IgD-negative memory B cell (primary cell): ENCODE results near the gene SWT1. TPM values are rescaled to one million over a fixed set of nuclear protein-coding genes. Genes with fewer than 3 reads are reported as not detected.

Experiments used
- H3K27ac Mint-ChIP-seq, 3 donors: one replicate each; pipeline ENCODE4 v1.8.0; 2020 to 2022; ENCODE audit warnings: mild to moderate bottlenecking in 3 of 3, mixed read lengths in 3 of 3, moderate library complexity in 1 of 3
- H3K27me3 Mint-ChIP-seq: one replicate; pipeline ENCODE4 v1.8.0; 2021; ENCODE audit warnings: mixed read lengths
- H3K36me3 Mint-ChIP-seq: one replicate; pipeline ENCODE4 v1.8.0; 2020; ENCODE audit warnings: mild to moderate bottlenecking, mixed read lengths
- H3K4me1 Mint-ChIP-seq, 3 donors: one replicate each; pipeline ENCODE4 v1.8.0; 2020 to 2022; ENCODE audit warnings: mixed read lengths in 3 of 3, mild to moderate bottlenecking in 1 of 3
- H3K4me3 Mint-ChIP-seq, 4 donors: one replicate each; pipeline ENCODE4 v1.8.0; 2020 to 2022; ENCODE audit warnings: mild to moderate bottlenecking in 4 of 4, mixed read lengths in 4 of 4, moderate library complexity in 3 of 4
- H3K9me3 Mint-ChIP-seq, 3 donors: one replicate each; pipeline ENCODE4 v1.8.0; 2020 to 2021; ENCODE audit warnings: mixed read lengths in 3 of 3, mild to moderate bottlenecking in 1 of 3
- polyA plus RNA-seq: library from polyadenylated mRNA; unstranded; fragments of 300-500 nt; fragmentation: Illumina TruSeq; gene quantifications from one replicate; pipeline ENCODE4 v1.2.3, GENCODE V29; 2021

Gene SWT1
- polyA plus RNA-seq, 1 donor from 2014 or later = 2.5 TPM

DNA sequence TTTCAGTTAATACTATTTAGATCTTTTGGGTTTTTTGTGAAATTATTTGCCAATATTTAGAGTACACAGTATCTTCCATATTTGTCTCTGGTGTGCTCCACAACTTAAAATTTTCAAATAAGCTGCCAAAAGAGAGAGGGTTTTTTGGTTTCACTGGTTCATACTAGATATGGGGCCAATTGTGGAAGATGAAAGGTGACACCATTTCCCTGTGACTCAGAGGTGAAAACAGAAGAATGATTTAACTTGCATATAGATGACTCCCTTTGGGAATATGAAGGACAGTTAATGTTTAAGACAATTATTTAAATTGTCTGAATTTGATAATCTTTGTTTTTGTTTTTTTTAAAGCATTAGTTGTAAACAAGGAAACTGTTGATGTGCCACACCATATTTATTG lies 122.6 kb downstream of the SWT1 start:
- Mint-ChIP-seq H3K27me3 (no peaks in the 10 kb centered on the region), H3K36me3 (peaks cover 9% of the 10 kb centered on the region), H3K4me1 (peaks cover 0 to 7% (median 5%) of the 10 kb centered on the region in 3 donors), H3K27ac (no peak overlapping the region), H3K9me3 (no peaks in the 10 kb centered on the region), H3K4me3 (no peak overlapping the region)

GRCh38 chr1:185280589-185280988 lies 123.6 kb downstream of the SWT1 start:
- no peaks in the 10 kb centered on the region for H3K27me3 Mint-ChIP-seq
- H3K27ac Mint-ChIP-seq = no peak overlapping the region
- no peaks in the 10 kb centered on the region for H3K9me3 Mint-ChIP-seq
- H3K4me3 Mint-ChIP-seq = no peak overlapping the region
- H3K4me1 Mint-ChIP-seq = peaks cover 0 to 7% (median 5%) of the 10 kb centered on the region in 3 donors
- H3K36me3 Mint-ChIP-seq = peaks cover 11% of the 10 kb centered on the region

DNA sequence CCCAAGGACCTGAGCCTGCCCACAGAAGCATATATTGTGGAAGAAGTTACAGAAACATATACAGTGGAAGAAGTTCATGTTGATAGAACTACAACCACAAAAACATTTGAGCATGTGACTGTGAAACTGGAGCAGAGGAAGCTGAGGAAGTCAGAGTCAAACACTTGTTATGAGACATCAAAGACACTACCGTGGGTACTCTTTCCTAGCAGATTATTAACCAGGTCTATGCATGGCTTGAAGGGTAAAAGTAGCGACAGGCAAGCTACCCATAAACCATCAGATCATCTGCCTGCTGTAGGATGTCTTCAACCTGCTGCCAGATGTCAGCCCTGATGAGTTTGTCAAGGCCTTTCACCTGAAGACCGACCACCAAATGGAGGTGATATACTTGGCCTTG lies 124.3 kb downstream of the SWT1 start:
- peaks cover 0 to 7% (median 5%) of the 10 kb centered on the region in 3 donors for H3K4me1 Mint-ChIP-seq
- H3K36me3 Mint-ChIP-seq = peaks cover 11% of the 10 kb centered on the region
- H3K27me3 Mint-ChIP-seq = no peaks in the 10 kb centered on the region
- no peak overlapping the region for H3K4me3 Mint-ChIP-seq
- H3K9me3 Mint-ChIP-seq = no peaks in the 10 kb centered on the region
- peak overlapping the region in 1 of 3 donors; percentile 42 for H3K27ac Mint-ChIP-seq

DNA sequence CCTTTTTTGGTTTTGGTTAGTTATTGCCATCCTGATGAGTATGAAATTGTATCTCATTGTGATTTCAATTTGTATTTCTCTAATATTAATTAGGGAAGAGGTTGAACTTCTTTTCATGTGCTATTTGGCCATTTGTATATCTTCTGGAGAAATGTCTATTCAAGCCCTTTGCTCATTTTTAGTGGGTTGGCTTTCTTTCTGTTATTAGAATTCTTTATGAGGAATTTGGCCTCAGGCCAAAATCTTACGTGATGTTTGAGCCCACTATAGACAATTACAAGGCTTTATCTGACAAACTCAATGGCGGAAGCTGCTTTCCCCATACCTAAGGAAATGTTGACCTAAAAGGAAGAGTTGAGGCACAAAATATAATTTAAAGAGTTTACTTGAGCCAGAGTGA lies 127.1 kb downstream of the SWT1 start:
- Mint-ChIP-seq H3K36me3 (peaks cover 7% of the 10 kb centered on the region), H3K9me3 (no peaks in the 10 kb centered on the region), H3K27me3 (no peaks in the 10 kb centered on the region), H3K4me1 (peaks cover 0 to 7% (median 5%) of the 10 kb centered on the region in 3 donors), H3K27ac (no peak overlapping the region), H3K4me3 (no peak overlapping the region)

DNA sequence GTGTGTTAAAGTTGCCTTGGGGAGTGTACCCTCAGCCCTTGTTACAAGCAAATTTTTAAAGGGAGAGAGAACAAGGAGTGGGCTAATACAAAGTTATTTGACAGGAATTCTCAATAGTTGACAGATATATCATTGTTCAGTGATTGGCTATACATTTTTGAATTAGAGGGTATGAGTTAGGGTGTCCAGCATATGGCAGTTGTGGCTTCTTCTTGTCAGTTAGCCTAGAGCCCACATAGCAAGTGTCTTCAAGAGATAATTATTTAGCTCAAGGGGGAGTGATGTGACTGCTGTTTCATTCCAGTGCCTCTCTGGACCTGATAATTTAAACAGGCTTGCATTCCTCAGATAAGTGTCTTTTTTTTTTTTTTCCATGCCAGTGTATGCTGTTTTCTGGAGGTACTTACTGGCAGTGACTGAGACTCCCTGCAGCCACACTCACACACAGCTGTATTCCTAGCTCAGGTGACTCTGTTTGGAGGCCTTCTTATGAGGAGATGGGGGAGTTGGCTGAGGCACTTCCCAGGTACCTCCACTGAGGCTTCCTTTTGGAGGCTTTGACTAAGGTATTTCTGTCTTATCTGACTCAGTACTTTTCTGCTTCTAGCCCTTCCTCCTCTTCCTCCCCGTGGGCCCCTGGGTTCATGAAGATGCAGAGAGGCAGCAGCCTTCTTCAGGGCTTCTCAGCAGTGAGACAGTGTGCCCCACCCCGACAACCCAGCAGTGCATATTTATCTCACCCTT lies 127.7 kb downstream of the SWT1 start:
- Mint-ChIP-seq H3K27me3 (no peaks in the 10 kb centered on the region), H3K27ac (no peak overlapping the region), H3K4me3 (no peak overlapping the region), H3K36me3 (peaks cover 6% of the 10 kb centered on the region), H3K4me1 (peaks cover 0 to 10% (median 7%) of the 10 kb centered on the region in 3 donors), H3K9me3 (peaks cover 0 to 4% (median 0%) of the 10 kb centered on the region in 3 donors)

GRCh38 chr1:185287451-185287850 lies 130.5 kb downstream of the SWT1 start:
- H3K27ac Mint-ChIP-seq = no peak overlapping the region
- H3K9me3 Mint-ChIP-seq = peaks cover 0 to 4% (median 0%) of the 10 kb centered on the region in 3 donors
- no peak overlapping the region for H3K4me3 Mint-ChIP-seq
- H3K36me3 Mint-ChIP-seq = peaks cover 6% of the 10 kb centered on the region
- no peaks in the 10 kb centered on the region for H3K27me3 Mint-ChIP-seq
- H3K4me1 Mint-ChIP-seq = peaks cover 13 to 22% (median 14%) of the 10 kb centered on the region in 3 donors

DNA sequence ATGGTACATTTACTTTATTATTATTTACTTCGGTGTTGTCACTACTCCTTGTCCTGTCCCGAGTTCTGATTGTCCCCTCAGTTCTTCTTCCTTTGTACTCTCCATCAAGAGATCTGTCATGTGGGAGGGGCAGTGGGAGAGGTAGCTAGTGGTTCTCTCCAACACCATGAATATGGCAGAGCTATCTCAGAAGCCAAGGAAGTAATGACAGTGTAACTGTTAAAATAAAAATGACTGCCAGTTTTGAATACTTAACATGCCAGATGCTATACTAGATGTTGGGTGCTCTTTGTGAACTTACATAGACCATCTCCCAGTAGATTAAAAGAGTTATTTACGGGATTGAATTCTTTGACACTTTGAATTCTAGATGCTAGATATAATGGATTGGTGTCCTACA lies 131.5 kb downstream of the SWT1 start:
- no peak overlapping the region for H3K27ac Mint-ChIP-seq
- H3K4me3 Mint-ChIP-seq = no peak overlapping the region
- peaks cover 14 to 27% (median 17%) of the 10 kb centered on the region in 3 donors for H3K4me1 Mint-ChIP-seq
- H3K9me3 Mint-ChIP-seq = peaks cover 0 to 4% (median 0%) of the 10 kb centered on the region in 3 donors
- H3K36me3 Mint-ChIP-seq = peaks cover 6% of the 10 kb centered on the region
- H3K27me3 Mint-ChIP-seq = no peaks in the 10 kb centered on the region

GRCh38 chr1:185289880-185290279 lies 132.9 kb downstream of the SWT1 start:
- peaks cover 0 to 4% (median 0%) of the 10 kb centered on the region in 3 donors for H3K9me3 Mint-ChIP-seq
- no peak overlapping the region for H3K27ac Mint-ChIP-seq
- H3K27me3 Mint-ChIP-seq = no peaks in the 10 kb centered on the region
- H3K36me3 Mint-ChIP-seq = peaks cover 6% of the 10 kb centered on the region
- peaks cover 14 to 31% (median 19%) of the 10 kb centered on the region in 3 donors for H3K4me1 Mint-ChIP-seq
- no peak overlapping the region for H3K4me3 Mint-ChIP-seq

- H3K27ac Mint-ChIP-seq = peak overlapping the region in 1 of 3 donors; percentile 65
- no peaks in the 10 kb centered on the region for H3K27me3 Mint-ChIP-seq
- H3K9me3 Mint-ChIP-seq = peaks cover 0 to 4% (median 0%) of the 10 kb centered on the region in 3 donors
- no peak overlapping the region for H3K4me3 Mint-ChIP-seq
- peaks cover 4% of the 10 kb centered on the region for H3K36me3 Mint-ChIP-seq
- peaks cover 14 to 31% (median 19%) of the 10 kb centered on the region in 3 donors for H3K4me1 Mint-ChIP-seq
Measured at GRCh38 chr1:185291159-185291558, 134.2 kb downstream of the SWT1 start.

DNA sequence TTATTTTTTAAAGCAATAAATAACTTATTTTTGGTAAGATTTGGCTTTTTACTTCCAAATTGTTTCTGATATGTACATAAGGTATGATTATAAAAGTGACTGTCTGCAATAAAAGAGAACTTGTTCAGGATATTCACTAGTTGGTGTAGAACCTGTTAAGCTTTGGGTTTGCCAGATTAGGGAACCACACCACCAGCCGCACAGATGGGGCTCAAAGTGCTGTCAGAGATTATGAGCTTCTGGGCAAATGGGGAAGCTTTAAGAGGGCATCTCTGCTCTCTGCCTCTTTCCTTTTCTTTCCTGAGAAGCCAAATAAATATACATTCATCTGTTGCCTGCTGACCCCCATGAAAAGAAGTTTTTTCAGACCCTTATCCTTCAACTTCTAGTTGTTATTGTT lies 134.7 kb downstream of the SWT1 start:
- peaks cover 14 to 31% (median 19%) of the 10 kb centered on the region in 3 donors for H3K4me1 Mint-ChIP-seq
- H3K27ac Mint-ChIP-seq = peak overlapping the region in 2 of 3 donors; percentile 39 to 87
- peak overlapping the region in 1 of 4 donors; percentile 27 for H3K4me3 Mint-ChIP-seq
- H3K27me3 Mint-ChIP-seq = no peaks in the 10 kb centered on the region
- peaks cover 4% of the 10 kb centered on the region for H3K36me3 Mint-ChIP-seq
- peaks cover 0 to 4% (median 0%) of the 10 kb centered on the region in 3 donors for H3K9me3 Mint-ChIP-seq

DNA sequence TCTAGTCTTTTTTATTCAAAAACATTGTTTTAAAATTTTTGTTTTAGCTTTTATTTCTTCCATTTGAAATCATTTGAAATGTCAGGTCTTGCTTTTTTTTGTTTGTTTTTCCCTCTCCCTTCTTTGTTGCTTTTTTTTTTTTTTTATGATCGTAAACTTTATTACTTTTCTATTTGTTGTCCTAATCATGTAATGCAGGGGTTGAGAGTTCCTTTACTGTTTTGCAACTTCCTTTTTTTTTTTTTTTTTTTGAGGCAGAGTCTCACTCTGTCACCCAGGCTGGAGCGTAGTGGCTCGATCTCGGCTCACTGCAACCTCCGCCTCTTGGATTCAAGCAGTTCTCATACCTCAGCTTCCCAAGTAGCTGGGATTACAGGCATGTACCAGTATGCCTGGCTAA lies 135.3 kb downstream of the SWT1 start:
- H3K4me3 Mint-ChIP-seq = peak overlapping the region in 2 of 4 donors; percentile 28 to 72
- peaks cover 0 to 4% (median 0%) of the 10 kb centered on the region in 3 donors for H3K9me3 Mint-ChIP-seq
- peaks cover 4% of the 10 kb centered on the region for H3K36me3 Mint-ChIP-seq
- no peaks in the 10 kb centered on the region for H3K27me3 Mint-ChIP-seq
- H3K4me1 Mint-ChIP-seq = peaks cover 14 to 31% (median 19%) of the 10 kb centered on the region in 3 donors
- H3K27ac Mint-ChIP-seq = peak overlapping the region in 1 of 3 donors; percentile 87

DNA sequence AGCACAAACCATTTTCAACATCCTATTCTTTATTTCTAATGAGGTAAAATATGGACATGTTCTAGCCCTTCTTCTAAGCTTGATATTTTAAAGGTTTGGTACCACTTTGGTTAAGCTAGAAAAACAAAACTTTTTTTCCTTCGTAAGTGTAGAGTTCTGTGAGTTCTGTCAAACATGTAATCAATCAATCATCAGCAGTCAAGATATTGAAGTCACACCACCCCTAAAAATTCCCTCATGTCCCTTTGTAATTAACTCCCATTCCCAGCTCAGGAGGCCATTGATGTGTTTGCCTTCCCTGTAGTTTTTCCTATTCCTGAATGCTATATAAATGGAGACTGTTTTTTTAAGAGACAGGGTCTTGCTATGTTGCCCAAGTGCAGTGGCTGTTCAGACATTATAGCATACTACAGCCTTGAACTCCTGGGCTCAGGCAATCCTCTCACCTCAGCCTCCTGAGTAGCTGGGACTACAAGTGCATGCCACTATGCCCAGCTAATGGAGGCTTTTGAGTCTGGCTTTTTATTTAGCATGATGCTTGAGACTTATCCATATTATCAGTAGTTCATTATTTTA lies 137.1 kb downstream of the SWT1 start:
- Mint-ChIP-seq H3K27ac (peak overlapping the region in 1 of 3 donors; percentile 78), H3K36me3 (peaks cover 2% of the 10 kb centered on the region), H3K27me3 (no peaks in the 10 kb centered on the region), H3K9me3 (peaks cover 0 to 4% (median 0%) of the 10 kb centered on the region in 3 donors), H3K4me1 (peaks cover 14 to 31% (median 19%) of the 10 kb centered on the region in 3 donors), H3K4me3 (no peak overlapping the region)

DNA sequence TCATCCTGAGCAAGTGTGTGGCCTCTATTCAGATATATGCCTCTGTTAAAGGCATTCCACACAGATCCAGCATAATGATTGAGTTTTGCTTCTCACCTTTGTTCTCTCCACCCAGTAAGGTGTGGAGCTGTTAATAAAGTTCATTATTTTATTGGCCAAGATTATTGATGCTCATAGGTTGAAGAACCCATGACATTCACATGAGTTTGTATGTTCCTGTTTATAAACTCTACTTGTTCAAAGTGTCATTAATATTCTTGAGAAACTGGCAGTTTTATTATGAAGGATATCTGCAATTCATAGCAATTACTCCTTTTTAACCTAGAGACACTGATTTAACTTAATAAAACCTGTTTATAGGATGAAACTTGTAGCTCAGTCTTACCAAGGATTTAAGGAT lies 138.1 kb downstream of the SWT1 start:
- H3K4me1 Mint-ChIP-seq = peaks cover 14 to 24% (median 19%) of the 10 kb centered on the region in 3 donors
- no peak overlapping the region for H3K27ac Mint-ChIP-seq
- H3K9me3 Mint-ChIP-seq = no peaks in the 10 kb centered on the region
- H3K27me3 Mint-ChIP-seq = no peaks in the 10 kb centered on the region
- H3K36me3 Mint-ChIP-seq = peaks cover 2% of the 10 kb centered on the region
- no peak overlapping the region for H3K4me3 Mint-ChIP-seq

DNA sequence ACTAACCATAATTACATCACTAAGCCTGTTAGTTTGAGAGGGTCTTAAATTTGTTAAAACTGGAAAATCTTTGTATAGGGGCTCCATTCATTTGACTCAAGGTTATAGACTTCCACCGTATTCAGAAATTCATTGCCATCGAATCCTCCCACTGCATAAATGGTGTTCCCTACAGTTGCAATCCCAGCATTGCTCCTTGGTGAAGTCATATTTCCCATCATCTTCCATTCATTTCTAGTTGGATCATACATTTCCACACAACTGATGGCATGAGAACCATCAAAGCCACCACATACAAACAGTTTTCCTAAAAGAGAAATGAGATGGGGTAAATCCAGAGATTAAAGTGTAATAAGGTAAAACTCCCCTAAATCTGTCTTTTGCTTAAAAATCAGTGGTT lies 141.0 kb downstream of the SWT1 start:
- Mint-ChIP-seq H3K27ac (no peak overlapping the region), H3K4me1 (peaks cover 0 to 3% (median 2%) of the 10 kb centered on the region in 3 donors), H3K4me3 (no peak overlapping the region), H3K9me3 (no peaks in the 10 kb centered on the region), H3K27me3 (no peaks in the 10 kb centered on the region), H3K36me3 (peaks cover 2% of the 10 kb centered on the region)

- H3K36me3 Mint-ChIP-seq = peaks cover 9% of the 10 kb centered on the region
- no peak overlapping the region for H3K4me3 Mint-ChIP-seq
- no peaks in the 10 kb centered on the region for H3K9me3 Mint-ChIP-seq
- H3K27me3 Mint-ChIP-seq = no peaks in the 10 kb centered on the region
- no peak overlapping the region for H3K27ac Mint-ChIP-seq
- H3K4me1 Mint-ChIP-seq = no peaks in the 10 kb centered on the region
Measured at GRCh38 chr1:185300152-185300551, 143.2 kb downstream of the SWT1 start.
